GM19035 (cell line): ENCODE data around the gene NAIF1.
A peak's percentile ranks its signal among the peaks of the same experiment; 100 is the strongest.

Source experiments
- ATAC-seq: cut with Tn5 transposase; IDR thresholded peaks from one replicate; pipeline ENCODE4 v1.9.1; 2021; ENCODE audit not compliant: unreplicated experiment

Gene NAIF1

DNA sequence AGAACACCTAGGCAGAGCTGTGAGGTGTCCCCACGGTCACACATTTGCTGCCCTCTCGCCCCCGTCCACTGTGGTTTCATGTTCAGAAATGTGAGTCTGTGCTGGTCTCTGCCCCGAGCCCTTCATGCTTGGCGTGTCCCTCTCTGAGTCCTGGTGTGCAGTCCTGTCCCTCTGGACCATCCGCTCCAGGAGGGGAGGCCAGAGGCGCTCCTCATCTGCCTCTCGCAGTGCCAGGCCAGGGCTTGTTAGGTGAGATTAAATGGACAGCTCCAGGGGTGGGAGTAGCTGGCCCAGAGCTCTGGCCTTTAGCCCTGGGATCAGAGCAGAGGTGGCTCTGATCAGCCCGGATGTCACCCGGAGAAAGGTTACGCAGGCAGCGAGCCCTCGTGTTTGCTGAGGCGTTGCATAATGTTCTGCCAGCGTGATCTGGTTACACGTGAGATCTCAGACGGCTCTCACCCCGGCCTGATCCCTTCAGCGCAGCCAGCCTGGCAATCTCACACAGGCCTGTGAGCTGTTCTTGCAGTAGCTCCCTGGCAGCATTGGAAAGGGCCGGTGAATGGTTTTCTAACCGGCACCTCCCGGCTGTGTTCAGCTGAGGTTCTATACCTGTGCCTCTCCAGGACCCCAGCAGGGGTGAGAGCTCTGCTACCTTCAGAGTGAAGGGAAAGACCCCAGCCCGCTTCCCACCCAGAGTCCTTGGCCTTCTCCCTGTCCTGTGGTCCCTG, 35.9 kb upstream of the NAIF1 start:
- no peak for ATAC-seq

GRCh38 chr9:128102196-128102595, 35.1 kb upstream of the NAIF1 start:
- ATAC-seq, result no peak

- no peak for ATAC-seq
Observed at GRCh38 chr9:128101690-128102089, 34.6 kb upstream of the NAIF1 start.

GRCh38 chr9:128101231-128101661, 34.1 kb upstream of the NAIF1 start:
- no peak for ATAC-seq

- ATAC-seq, result no peak
Observed at GRCh38 chr9:128100581-128100980, 33.5 kb upstream of the NAIF1 start.

GRCh38 chr9:128099932-128100491, 32.9 kb upstream of the NAIF1 start:
- no peak for ATAC-seq

GRCh38 chr9:128099231-128099931, 32.3 kb upstream of the NAIF1 start:
- no peak for ATAC-seq

GRCh38 chr9:128098297-128099230, 31.4 kb upstream of the NAIF1 start:
- no peak for ATAC-seq

DNA sequence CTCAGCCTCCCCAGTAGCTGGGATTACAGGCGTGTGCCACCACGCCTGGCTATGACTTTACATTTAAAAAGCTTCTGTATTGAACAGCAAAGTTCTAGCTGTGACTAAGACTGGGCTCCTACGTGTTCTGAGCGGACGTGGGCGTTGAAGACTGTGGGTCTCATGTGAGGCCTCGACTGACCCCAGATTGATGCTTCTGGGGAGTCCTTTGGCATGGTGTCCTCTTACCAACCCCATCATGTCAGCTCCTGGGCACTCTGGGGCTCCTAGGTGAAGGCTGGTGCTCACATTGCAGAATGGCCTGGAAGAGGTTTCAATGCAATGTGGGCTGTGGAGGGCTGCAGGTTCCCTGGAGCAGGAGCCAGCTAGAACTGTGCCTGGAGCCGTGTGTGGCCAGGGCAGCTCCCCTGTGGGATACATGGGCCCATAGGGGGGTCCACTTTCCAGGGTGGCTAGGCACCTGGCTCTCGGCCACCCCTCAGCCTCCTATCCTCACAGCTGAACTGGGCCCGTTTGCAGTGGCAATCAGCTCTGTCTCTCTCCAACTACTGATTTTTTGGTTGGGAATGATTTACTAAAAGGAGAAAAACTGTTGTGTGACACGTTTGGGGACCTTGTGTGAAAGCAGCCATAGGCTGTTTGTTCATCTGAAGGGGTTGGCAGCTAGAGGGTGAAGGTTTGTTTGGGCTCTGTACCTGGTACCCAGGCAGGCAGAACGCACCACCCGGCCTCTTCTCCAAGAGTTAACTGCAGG, 30.6 kb upstream of the NAIF1 start:
- no peak for ATAC-seq

DNA sequence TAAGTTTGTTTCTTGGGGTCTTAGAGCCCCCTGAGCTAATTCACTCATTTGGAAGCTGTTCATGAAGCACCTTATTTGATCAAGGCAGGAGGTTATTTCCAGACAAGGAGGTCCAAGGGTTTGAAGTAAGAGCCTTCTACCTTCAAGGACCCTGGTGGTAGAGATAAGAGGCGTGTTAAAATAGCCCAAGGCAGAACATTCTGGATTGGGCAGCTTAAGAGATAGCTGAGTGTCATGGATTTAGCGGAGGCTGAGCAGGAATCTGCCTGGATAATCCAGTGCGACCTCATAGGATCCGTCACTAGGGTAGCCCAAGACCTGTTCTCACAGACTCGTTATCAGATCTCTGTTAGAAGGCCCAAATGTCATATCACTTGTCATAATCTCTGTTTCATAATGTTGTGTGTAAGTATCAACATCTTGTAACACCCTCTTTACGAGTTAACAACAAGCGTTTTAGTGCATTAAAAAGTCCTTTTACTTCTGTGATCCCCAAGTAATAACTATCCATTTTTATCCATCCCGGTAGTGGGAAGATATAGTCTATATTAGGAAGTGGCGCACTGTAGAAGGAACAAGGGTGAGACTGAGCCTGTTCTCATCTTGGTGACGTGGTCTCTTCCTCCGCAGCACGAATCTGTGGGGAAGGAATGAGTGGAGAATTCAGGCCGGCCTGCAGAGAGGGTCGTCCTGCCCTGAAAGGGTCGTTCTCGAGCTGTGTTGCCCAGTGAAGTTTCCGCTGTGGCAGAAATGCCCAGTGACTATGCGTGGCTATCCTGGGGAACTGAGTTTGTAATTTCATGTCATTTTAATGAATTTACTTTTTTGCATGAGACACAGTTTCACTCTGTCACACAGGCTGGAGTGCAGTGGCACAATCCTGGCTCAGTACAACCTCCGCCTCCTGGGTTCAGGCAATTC, 29.8 kb upstream of the NAIF1 start:
- no peak for ATAC-seq

DNA sequence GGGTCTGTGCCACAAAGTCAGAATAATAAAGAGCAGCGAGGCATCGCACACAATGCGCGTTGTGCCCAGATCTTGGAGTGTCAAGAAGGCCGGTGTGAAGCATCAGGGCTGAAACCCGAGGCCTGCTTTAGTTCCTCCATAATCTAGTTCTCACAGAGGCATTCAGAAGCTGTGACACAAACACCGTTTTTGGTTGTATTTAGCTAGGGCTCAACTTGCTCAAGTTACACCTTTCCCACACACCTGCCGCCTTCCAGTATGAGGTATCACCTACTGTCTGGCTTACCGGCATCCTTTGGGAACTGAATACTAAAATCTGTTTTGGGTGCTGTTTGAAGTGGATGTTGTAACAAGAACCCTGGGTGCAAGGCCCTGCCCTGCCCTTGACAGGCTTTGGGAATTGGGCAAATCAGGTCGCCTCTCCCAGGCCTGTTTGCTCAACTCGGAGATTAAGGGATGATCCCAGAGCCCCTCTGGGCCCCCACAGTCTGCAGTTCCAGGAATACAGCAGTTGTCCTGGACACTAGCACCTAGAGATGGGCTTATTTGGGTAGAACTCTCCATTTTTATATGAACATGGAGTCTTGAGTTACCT, 27.9 kb upstream of the NAIF1 start:
- ATAC-seq, result no peak

GRCh38 chr9:128094166-128094949, 27.2 kb upstream of the NAIF1 start:
- ATAC-seq, result peak; percentile 90

- ATAC-seq, result no peak
Observed at GRCh38 chr9:128093011-128093410, 25.9 kb upstream of the NAIF1 start.

GRCh38 chr9:128092199-128092977, 25.3 kb upstream of the NAIF1 start:
- no peak for ATAC-seq

DNA sequence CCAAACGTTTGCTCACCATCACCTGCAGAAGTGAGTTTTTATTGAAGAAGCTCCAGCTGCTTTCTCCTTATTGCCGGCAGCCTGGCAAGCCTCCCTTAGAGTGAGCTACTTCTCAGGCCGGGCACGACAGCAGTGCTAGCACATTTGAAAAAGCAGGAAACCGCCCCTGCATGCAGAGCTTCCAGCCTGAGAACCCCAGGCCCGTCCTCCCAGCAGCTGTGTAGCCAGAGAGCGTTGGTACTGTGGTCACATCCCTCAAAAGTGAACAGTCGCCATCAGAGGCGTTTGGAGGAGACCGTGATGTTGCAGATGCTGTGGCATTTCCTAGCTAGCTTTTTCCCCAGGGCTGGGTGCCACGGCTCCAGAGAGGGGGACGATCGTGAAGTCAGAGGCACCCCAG, 24.5 kb upstream of the NAIF1 start:
- no peak for ATAC-seq

DNA sequence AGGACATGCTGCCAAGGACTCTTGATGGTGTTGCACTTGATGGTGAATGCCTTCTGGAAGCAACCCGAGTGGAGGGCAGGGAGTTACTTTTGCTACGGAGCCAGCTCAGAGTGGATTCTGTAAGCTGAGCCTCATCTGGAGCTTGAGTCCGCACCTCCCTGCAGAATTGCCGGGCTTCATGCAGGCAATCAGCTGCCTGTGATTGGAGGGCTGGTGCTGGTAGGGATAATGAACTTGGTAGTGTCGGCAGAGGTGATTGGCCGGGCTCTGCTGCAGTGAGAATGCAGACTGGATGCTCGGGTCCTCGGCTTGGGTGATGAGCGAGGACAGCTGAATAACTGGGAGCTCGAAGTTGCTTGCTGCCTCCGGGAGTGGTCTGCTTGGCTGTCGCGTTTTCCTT, 24.0 kb upstream of the NAIF1 start:
- no peak for ATAC-seq

- ATAC-seq, result no peak
Observed at GRCh38 chr9:128089299-128089698, 22.2 kb upstream of the NAIF1 start.
